GM19043 (cell line): ENCODE data around the gene PDE3A.
"Not testable (repeated sequence)": the region's sequence is repeated elsewhere in the genome, so short reads cannot be mapped to it uniquely, and the experiment has no call there.

Source experiments
- ATAC-seq: cut with Tn5 transposase; IDR thresholded peaks from one replicate; pipeline ENCODE4 v1.9.1; 2021; ENCODE audit warnings: low read depth; ENCODE audit not compliant: unreplicated experiment

Gene PDE3A

DNA sequence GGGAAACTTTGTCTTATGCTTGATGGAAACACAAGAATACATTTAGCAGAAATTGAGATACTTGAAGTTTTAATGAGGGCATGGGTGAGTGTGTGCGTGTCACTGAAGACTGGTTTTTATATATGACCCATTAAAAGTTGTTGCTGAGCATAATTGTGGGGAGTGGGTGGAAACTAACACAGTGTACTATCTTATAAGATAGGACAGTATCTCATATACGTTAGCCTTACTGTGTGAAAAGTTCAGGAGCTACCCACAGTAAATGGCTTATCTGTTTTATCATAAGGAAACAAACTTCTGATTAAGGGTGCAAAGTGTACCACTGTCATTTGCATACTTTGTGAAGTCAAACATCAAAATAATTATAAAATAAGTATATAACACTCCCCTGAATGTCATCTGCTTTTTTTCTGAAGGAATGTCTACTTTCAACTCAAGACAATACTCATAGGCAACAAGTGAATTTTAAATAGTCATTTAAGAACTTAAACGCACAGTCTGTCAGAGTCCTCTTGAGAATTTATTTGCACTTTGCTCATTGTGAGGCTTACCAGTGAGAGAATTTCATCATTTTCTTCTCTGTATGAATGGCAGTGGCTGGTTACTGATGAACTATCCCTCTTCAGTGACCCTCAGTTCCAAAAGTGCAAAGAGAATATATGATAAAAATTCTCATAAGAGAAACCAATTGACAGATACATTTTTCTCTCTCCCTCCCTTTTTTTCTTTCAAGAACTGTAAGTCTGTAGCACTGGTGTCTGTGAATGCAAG lies 4.2 kb downstream of the PDE3A start:
- ATAC-seq = no peak

DNA sequence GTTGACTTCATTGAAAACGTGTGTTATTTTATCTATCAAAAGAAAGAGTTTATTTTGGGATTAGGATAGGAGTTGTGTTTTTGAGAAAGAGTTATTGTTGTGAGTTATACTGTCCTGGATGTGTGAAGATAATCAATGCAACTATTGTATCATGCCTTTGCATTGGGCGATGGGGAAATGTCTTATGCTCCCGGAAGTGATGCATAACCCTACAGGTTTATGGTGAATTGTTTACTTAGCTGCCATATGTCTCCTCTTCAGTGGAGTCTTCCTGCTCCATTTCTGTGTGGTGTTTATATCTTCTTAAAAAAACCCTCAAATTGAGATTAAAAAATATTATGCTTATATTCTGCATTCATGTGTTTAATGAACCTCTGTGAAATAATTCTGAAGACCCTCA lies 6.5 kb downstream of the PDE3A start:
- no peak for ATAC-seq

DNA sequence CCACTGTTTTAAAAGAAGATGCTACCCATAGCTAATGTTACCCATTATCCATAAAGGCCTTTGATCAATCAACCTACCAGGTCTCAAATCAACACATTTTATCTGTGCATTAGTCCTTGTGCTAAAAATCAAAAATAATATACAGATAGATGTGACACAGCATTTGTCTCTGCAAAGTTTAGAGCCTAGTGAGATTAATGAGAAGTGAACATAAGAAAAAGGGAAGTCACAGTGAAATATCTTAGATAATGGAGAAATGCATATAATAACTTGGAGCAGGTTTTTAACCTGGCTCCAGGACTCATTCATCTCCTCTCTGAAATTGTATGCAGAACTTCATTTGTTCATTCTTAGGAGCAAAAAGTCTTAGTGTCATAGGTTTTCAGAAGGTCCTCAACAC lies 7.2 kb downstream of the PDE3A start:
- ATAC-seq = no peak

DNA sequence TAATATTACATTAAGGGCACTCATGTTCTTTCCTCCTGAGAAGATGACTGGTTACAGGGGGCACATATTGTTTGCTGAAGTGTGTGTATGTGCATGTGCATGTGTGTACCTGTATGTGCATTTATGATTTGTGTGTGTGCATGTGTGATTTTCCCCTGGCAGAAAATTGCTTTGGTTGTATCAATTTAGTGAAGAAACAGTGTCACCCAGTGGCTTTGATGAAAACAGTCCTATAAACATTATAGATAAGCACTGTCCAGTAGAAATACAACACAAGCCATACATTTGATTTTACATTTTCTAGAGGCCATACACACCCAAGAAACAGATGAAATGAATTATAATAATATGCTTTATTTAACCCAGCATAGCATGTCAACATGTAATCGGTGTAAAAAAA lies 8.6 kb downstream of the PDE3A start:
- no peak for ATAC-seq

DNA sequence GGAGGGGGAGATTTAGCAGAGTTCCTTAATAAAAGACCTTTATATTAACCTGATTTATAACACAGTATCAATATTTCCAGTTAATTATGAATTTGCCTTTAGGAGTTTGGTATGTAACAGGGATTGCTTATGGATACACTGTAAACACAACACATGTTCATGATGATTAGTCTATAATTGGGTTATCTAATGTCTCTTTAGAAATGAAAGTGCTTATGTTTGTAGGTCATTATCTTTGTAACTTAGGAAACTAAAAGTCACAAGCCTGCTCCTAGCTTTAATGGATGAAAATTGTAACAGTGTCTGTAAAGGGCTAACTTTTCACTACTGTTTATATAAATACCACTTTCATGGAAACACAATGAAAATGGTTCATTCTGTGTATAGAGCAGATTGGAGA lies 9.4 kb downstream of the PDE3A start:
- ATAC-seq = no peak

DNA sequence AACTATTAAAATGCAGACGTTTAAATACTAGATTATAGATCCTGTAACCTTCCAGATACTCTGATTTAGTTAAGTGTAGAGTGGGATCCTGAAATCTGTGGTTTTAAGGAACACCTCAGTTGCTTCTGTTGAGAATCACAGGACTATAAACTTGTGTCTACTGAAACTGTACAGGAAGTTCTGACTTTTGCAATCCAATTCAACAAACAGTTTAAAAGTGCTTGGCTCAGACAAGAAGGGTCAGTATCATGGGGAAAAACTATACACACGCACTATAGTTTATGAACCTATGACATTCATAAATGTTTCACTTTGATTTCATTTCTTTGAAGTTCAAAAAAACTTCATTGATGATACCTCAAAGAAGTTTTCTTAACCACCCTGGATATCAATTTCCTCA lies 13.8 kb downstream of the PDE3A start:
- ATAC-seq = no peak

DNA sequence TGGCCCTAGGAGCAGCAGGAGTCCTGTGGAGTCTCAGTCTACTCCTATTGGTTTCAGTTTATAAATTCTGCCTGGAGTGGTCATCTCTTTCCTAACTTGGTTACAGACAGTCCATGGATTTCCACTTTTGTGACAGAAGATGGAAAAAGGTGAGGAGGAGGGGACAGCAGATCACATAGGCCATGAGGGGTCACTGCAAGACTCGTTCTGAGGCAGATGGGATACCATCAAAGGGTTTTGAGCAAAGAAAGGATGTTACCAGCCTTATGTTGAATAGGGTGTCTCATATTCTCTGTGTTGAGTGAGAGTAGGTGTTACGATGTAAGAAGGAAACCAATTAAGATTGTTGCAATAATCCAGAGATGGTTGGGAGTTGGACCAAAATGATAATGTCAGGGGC lies 15.3 kb downstream of the PDE3A start:
- ATAC-seq = no peak

DNA sequence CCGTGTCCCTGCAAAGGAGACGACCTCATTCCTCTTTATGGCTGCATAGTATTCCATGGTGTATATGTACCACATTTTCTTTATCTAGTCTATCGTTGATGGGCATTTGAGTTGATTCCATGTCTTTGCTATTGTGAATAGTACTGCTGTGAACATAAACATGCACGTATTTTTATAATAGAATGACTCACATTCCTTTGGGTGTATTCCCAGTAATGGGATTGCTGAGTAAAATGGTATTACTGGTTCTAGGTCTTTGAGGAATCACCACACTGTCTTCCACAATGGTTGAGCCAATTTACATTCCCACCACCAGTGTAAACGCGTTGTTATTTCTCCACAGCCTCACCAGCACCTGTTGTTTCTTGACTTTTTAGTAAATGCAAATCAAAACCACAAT lies 16.5 kb downstream of the PDE3A start:
- ATAC-seq = not testable (repeated sequence)

DNA sequence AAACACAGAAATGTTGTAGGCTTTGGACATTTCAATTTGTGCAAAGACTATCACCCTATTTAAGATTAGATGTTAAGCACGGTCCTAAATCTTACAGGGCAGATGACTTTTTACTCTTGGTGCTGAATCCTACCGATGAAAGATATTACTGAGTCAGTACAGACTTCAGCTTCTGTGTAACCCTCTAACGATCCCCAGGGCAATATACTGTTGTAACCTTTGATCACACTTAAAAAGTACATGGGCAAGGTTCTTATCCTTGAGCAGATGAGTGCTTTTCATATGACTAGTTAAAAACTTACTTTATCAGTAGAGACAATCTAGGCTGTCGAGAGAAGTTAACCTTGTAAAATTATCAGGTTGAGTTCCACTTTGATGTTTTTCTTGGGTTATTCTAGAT lies 22.5 kb downstream of the PDE3A start:
- ATAC-seq = no peak

DNA sequence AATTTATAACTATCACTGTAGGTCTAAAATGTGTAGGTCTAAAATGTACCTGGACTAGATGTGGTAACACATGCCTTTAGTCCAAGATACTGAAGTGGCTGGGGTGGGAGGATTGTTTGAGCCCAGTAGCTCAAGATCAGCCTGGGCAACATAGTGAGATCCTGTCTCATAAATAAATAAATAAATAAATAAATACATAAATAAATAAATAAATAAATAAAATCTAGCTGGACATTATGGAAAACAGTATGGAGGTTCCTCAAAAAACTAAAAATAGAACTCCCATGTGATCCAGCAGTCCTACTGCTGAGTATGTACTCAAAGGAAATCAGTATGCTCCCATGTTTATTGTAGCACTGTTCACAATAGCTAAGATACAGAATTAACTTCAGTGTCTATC lies 24.0 kb downstream of the PDE3A start:
- ATAC-seq = no peak

DNA sequence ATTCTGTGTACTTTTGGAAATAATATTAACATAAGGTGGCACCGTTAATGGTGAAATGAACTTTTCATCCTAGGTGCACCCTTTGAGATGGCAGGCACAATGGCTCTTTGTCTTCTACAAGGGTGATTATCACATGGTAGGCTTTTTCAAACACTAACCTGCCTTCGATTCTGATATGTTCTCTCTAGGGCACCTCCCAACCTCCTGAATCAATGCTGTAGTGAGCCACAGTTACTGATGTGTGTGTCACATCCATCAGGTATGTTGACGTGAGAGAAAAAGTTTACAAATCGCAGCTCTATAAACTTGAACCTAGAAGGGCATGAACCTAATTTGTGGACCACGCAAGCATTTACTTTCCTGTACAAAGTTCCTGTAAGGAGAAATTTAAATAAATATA lies 25.4 kb downstream of the PDE3A start:
- ATAC-seq = no peak

DNA sequence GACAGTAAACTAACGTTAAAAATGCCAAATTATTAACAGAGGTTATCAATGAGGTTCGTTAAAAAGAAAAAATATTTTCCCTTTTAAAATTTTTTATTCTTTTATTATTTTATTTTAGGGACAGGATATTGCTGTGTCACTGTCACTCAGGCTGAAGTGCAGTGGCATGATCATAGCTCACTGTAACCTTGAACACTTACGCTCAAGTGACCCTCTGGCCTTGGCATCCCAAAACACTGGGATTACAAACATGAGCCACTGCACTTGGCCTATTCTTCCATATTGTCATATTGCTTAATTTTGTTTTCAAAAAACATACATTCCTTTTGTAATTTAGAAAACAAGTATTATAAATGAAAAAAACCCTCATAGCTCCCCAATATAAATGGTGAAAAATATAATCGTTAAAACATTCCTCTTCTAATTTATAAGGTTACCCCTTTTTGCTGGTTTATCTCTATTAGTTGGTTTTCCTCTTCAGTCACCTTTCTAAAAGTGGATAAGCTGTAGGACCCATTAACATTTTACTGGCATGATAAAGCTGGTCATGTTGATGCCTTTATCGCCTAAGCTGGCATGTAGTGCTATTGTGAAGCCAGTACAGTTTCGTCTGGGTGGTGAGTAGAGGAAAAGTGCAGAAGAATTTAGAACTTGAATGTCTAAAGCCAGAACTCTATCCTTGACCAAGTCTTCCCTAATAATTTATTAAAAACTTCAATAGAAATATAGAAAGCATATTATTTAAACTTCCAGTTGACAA lies 27.6 kb downstream of the PDE3A start:
- ATAC-seq = no peak

DNA sequence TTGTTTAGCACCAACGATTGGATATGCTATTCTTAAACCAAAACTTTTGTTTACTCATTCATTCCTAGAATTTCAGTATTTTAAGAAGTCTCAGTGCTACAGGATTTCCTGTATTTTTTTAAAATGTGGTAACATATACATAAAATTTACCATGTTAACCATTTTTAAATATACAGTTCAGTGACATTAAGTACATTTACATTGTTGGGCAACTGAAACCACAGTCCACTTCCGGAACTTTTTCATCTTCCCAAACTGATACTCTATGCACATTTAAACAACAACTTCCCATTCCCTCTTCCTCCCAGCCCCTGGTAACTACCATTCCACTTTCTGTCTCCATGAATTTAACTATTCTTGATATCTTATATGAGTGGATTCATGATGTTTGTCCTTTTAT lies 30.3 kb downstream of the PDE3A start:
- ATAC-seq = no peak

DNA sequence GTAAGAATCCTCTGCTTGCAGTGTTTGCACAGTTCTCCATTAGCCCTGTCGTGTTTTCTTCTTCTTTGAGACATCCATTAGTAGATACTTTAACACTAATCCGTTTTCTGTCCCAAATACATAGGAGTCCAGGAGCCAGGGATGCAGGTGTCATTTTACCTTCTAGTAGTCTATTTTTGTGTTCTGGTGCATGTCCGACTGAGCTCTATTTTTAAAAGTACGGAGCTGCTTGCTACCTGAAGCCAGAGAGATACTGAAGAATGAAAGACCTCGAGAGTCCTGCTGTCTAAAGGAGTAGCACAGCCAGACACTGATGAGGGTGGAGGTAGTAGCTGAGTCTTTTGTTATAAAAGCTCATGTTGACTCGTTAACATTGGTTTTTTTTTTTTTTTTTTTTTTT lies 31.7 kb downstream of the PDE3A start:
- ATAC-seq = no peak

DNA sequence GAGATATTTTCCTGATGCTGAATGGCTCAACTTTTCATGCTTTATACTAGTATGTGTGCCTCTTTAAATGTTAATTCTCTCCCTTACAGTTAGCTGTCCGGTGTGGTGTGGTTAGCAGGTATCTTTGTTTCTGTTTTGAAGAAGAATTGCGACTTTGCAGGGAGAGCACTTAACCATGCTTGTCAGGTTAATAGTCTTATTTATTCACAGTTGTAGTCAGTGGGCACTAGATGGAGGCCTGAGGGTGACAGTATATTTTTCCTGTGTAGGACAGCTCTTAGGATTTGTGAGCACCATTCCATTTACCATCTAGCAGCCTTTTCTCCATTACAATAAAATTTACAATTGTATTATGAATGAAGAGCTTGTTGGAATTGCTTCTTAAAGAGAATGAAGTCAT lies 34.9 kb downstream of the PDE3A start:
- ATAC-seq = no peak

DNA sequence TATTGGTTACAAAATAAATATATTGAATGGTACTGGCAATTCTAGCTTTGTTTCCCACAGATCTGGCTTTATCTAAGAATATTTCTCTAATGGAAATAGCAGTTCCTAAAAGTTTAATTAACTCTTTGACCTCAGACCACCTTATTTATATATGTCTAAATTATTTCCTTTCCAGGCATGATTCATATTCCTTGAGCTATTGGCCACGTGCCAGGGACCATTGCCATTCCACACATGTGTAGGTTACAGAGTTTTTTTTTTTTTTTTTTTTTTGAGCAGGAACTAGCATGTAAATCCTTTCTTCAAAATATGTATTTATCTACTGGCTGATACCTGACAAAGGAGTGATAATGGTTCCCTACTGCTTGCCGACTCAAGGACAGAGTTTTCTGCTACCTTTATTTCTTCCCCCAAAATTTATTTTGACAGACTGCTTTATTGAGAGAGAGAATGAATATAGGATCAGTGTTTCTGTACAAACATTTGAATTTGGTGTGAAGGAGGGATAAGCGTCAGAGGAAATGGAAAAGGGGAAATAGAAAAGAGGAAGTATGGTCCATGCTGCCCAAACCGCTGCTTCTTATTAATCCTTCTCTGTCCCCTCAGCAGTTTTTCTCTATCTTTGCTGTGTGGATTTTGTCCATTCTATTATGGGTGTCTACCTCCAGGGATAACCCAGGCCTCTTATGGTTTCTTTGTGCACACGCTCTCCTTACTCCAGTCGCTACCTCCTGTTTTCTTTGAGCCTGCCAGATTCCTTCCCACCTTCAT lies 36.4 kb downstream of the PDE3A start:
- ATAC-seq = no peak

DNA sequence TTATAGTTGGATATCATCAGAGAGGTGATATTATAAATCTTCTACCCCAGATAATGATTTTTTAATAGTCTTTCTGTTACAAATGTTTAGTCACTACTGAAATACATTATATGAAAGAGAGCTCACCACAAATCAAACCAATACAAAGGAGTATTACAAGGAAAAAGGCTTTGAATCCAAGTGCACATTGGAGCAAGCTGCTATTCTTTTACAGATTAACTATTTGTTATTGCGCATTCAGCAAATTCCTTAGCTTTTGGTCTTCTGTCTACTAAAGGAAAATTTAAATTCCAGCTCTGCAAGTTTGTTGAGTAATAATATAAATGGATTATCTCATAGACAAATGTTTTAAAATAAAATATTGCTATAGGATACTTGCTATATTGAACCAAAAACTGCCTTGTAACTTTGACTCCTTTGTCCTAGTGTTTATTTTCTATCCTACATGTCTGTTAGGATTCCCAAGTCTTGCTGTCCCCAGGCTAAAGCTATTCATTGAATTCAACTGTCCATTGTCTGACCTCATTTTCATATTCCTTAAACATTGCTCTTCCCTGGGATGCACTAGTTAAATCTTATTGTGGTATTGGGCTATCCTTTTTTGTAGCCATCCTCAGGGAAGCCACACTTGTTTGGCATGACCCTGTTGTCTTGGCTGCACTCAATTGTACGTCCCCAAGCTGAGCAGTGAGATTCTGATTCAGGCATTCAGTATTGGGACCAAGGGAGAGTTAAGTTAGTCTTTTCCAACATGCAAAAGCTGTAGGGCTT lies 41.5 kb downstream of the PDE3A start:
- ATAC-seq = no peak

DNA sequence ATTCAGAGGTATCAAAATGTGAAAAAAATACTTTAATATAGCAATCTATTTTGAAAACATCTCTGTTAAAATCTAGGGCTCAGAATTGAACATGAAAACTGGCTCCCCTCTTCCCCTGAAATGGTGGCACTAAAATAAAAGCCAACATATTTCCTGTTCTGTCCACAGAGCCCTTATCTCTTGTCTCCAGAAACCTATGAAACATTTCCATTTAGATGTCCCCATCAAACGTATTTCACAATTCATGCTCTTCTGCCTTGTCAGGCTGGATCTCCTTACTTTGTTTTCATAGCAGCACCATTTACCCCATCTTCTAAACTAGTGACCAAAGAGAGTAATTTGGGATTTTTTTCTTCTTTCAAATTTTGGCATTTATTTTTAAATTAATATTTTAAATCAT lies 42.4 kb downstream of the PDE3A start:
- no peak for ATAC-seq

DNA sequence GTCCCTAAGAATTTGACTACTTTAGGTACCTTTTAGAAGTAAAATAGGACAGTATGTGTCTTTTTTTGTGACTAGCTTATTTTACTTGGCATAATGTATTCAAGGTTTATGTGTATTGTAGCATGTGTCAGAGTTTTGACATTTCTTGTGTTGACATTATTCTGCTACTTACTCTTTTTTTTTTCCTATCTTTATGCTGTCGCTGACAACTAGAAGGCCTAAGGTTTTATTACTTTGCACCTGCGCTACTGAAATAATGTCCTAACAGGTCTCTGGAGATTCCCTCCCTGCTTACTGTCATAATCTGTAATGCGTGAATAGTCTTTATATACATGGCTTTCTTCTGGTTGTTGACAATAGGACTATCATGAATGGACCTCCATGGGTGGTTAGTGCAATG lies 43.0 kb downstream of the PDE3A start:
- no peak for ATAC-seq

DNA sequence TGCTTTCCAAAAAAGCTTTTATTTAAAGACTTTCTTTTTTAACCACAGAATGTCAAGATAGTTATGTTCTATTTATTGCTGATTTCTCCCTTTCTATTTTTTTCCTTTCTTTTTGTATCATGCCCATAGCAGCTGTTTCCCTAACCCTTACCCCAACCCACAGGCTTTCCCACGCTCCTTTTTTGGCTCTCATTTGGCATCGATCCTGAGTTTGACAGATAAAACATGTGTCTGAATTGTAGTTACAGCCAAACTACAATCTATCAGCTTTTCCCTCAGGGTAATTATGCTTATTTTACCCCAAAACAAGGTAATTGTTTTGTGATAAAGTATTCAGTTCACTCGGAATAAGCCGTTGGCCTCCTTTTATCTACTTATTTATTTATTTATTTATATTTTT lies 46.7 kb downstream of the PDE3A start:
- ATAC-seq = no peak

DNA sequence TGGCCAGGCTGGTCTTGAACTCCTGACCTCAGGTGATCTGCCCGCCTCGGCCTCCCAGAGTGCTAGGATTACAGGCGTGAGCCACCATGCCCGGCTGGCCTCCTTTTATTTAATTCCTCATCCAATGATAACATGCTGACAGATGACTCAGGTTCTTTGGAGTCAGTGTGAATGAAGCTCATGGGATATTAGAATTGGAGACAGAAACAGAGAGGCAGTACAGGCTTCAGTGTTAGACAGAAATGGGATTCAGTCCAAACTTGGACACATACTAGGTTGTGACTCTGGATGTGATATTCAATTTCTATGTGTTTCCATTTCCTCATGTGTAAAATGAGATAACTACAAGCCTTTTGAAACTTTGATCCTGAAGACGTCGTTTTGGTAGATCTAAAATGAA lies 47.3 kb downstream of the PDE3A start:
- ATAC-seq = no peak
